HG02981 (cell line): Measurements from ENCODE around the gene TAF13.
A peak's percentile ranks its signal among the peaks of the same experiment; 100 is the strongest.
"Not testable (repeated sequence)": the region's sequence is repeated elsewhere in the genome, so short reads cannot be mapped to it uniquely, and the experiment has no call there.

Source experiments
- ATAC-seq: cut with Tn5 transposase; IDR thresholded peaks from one replicate; pipeline ENCODE4 v1.9.1; 2021; ENCODE audit warnings: mild to moderate bottlenecking, moderate library complexity; ENCODE audit not compliant: unreplicated experiment

The TAF13 gene

DNA sequence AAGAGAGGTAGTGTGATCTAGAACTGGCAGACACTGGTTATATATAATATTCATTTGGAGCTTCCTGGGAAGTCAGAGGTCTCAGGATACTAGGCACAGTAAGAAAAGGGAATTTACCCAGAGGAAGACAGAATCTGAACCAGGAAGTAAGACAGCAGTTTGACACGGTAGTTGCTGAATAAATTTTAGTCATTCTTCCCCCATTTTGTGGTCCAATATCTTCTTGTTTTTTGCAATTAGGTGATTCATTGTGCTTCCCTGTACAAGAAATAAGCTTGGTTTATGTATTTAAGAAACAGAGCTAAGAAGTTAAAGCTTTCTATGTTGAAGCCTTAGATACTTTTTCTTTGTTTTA is 16.0 kb upstream of the TAF13 start:
- no peak for ATAC-seq

DNA sequence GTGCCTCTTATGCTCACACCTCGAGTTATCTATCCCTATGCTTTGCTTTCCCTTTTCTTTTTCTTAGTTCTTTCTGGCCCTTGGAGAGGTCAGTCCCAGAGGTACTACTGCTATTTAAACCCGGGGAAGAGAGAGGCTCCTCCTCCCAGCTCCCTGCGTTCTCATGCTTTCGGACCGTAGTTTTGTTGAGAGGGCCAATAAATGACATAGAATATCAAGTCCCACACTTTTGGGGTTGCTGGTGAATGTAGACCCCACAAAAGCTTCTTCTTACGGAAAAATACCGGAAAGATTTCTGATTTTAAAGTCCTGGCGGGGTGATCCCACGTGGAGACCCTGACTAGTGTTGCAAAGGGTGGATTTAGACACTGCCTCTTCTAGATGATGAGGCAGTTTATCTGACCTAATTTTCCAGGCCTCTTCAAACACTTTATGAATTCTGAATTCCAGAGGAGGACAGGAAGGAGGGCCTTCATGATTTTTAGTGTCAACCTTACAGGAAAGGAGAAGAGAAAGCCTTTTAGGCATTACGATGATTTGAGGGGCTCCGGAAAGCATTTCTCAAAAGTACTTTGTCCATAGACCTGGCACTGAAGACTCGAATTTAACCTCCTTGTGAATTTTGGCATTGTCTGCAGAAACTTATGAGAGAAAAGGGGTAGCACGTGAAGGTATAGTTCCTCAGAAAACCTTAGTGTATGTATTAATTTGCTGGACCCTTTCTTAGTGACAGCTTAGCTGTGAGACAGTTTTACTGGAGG is 15.5 kb upstream of the TAF13 start:
- peak; percentile 36 for ATAC-seq

DNA sequence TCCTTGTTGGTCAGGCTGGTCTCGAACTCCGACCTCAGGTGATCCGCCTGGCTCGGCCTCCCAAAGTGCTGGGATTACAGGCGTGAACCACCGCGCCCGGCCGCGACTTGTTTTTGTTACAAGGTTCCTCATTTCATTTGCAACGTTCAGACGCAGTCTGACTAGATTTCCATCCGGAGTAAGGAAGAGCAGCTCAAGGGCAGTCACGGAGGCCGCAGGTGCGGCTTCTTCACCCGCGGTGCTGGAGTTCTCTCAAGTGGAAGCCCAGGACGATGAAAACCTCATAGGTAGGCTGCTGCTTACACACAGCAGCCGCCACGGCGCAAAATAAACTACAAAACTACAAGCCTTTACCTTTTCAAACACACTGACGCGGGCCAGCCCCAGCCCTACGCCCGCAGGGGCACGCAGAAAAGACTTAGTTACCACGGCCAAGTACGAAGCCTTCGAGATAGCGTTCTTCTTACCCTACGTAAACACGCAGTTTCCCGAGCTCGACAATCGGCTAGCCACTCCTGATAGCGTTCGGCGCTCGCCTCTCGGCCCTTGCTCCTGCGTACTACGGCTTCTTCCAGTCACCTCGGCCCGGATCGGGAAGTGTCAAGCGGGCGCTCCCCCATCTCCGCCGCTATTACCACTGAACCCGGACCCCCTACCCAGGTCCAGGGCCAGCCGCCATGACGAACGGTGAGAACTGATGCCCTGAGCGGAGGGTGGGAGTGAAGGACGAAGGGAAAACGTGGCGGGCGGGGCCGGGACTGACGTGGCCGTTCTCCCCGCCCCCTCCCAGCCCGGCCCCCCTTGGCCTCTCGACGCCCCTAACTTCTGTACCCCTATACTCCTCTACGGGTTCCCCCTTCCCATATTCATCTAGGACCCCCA is 14.6 kb upstream of the TAF13 start, which contains the start of gene TMEM167B:
TSS of gene TMEM167B (plus strand) at position 569 of the 882 bp plus-strand sequence. CDS start at position 678, 109 bp downstream.
- peak; percentile 92 for ATAC-seq

DNA sequence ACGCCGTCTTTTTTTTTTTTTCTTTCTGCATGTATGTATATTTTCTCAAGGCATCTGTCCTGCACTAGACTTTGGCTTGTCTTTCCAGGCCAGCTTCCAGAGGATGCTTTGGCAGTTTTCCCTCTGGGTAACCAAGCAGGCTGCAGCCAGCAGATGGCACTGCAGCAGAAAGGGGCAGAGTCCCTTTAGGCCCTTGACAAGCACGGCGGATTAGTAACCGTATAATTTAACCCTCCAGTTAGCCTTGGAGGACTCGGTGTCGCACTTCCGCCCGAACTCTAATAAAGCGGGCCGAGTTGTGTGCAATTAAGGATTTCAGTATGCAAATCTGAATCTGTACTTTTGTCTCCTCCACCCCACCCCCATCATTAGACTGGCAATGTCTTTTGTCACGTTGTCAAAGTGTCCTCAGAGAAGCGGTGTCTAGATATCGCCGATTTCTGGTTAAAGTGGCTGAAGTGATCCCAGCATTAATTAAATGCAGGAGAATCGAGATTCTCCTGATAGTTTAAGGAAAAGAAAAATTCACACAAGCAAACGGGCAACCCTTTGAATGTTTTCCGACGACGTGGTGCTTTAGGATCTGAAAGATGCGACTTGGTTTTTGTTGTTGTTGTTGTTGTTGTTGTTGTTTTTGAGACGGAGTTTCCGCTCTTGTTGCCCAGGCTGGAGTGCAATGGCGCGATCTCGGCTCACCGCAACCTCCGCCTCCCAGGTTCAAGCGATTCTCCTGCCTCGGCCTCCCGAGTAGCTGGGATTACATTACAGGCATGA is 13.6 kb upstream of the TAF13 start:
- no peak for ATAC-seq

DNA sequence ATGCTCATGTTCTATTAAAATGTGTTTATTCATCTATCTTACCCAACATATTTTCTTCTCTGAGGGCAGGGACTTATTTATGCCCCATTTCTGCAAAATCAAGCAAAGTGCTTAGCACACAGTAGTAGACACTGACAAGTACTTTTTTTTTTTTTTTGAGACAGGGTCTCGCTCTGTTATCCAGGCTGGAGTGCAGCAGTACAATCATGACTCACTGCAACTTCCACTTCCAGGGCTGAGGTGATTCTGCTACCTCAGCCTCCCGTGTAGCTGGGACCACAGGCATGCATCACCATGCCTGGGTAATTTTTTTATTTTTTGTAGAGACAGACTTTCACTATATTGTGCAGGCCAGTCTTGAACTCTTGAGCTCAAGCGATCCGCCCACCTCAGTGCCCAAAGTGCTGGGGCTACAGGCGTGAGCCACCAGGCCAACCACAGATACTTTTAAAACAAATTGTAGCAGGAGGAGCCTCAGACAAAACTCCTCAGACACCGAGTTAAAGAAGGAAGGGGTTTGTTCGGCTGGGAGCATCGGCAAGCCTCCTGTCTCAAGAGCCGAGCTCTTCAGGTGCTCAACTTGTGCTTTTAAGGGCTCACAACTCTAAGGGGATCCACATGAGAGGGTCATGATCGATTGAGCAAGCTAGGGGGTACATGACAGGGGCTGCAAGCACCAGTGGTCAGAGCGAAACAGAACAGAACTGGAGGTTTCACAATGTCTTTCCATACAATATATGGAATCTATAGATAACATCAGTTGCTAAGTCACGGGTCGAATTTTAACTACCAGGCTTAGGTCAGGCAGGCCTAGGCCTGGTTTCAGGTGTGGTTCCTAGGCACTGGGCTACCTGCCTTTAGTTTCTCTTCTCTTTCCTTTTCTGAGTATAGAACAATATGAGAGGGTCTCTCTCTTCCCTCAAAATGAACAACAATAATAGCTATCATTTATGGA is 9.0 kb upstream of the TAF13 start:
- no peak for ATAC-seq

DNA sequence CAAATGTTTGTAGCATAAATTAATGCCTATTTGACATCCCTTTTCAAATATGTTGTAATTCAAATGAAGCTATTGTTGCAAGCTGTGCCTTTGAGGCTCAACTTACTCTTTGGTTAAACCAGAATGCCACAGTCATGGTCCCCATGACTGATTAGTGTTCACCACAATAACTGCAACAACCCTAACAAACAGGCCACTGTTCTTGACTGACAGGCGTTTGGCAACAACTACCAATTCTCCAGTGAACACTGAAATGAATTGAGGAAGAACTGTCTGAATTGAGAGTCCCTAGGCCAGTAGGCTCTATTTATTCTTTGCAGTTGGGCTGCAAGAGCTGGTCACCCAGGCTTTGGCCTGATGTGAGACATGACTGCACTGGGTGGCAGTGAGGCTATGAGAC is 8.1 kb upstream of the TAF13 start:
- ATAC-seq, result no peak

DNA sequence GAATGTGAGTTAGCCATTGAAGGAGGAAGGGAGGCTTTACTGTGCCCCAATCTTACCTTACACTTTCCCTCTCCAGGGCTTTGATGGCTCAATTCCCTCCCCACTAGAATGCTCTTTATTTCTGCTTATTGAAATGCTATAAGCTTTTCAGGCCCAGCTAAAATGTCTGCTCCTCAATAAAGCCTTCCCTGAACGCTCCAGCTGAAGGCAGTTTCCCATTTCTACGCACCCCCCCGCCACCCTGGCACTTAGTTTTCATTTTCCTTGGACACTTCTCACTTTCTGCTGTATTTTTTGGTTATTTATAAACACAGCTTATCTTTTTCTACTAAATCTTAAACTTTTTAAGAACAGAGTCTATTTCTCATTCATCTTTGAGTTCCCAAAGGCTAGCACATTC is 7.7 kb upstream of the TAF13 start:
- no peak for ATAC-seq

DNA sequence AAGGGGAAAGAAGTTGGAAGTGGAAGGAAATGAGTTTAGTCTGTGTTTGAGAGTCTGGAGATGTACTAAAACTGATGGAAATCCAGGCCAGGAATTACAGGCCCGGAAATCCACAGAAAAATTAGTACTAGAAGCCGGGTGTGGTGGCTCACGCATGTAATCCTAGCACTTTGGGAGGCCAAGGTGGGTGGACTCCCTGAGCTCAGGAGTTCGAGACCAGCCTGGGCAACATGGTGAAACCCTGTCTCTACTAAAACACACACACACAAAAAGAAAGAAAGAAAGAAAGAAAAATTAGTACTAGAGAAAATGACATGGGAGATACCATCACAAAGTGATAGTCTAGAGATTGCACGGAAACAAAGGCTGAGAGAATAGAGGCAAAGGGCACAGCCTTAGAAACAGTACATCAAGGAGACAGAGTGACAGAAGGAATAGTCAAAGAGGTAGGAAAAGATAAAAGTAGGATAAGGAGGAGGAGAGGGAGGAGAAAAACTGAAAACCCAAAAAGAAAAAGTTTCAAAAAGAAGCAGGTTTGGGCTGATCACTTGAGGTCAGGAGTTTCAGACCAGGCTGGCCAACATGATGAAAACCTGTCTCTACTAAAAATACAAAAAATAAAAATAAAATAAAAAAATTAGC is 4.8 kb upstream of the TAF13 start:
- no peak for ATAC-seq

DNA sequence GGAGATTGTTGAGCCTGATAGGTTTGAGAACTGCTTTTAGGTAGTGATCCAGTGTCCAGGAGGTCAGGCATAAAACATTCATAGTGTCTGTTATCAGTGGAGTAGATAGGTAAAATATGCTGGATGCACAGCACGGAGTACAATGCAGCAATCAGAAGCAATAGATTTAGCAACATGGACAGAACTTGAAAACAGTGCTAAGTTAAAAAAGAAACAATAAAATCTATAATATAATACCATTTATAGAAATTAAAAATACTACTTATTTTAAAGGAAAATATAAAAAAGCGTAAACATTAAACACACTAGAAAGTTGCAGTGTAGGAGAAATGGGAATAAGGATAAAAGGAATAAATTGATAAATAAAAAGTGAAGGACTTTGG is 3.4 kb upstream of the TAF13 start:
- ATAC-seq, result no peak

DNA sequence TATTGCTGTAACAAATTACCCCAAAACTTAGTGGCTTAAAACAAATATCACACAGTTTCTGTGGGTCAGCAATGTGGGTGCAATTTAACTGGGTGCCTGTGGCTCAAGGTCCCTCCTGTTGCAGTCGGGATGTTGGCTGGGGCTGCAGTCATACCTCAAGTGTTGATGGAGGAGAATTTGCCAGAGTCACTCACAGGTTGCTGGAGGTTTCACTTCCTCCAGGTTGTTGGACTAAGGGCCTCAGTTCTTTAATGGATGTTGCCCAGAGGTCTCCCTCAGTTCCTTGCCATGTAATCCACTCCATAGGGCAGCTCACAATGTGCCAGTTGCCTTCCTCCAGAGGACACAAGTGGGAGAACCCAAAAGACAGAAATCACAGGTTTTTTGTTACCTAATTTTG is 2.5 kb upstream of the TAF13 start:
- no peak for ATAC-seq

DNA sequence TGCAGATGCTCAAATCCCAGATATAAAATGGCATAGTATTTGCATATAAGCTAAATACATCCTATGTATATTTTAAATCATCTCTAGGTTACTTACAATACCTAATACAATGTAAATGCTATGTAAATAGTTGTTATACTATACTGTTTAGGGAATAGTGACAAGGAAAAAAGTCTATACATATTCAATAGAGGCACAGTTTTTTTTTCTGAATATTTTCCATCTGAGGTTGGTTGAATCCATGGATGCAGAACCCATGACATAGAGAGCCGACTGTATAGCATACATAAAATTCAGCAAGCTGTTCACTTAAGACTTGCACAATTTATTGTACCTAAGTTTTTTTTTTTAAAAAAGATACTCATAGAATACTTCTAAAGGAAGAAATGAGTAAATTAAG is 6.5 kb downstream of the TAF13 start:
- ATAC-seq, result no peak

DNA sequence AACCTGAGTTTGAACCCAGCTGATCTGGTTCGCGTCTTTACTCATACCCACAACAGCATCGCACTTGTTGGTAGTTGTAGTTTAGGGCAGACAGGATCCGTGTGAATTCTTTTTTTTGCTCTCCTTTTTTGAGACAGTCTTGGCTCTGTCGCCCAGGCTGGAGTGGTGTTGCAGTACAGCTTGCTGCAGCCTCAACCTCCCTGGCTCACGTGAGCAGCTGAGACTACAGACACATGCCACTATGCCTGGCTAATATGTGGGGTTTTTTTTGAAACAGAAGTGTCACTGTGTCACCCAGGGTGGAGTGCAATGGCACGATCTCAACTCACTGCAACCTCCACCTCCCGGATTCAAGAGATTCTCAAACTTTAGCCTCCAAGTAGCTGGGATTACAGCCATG is 7.9 kb downstream of the TAF13 start:
- no peak for ATAC-seq

DNA sequence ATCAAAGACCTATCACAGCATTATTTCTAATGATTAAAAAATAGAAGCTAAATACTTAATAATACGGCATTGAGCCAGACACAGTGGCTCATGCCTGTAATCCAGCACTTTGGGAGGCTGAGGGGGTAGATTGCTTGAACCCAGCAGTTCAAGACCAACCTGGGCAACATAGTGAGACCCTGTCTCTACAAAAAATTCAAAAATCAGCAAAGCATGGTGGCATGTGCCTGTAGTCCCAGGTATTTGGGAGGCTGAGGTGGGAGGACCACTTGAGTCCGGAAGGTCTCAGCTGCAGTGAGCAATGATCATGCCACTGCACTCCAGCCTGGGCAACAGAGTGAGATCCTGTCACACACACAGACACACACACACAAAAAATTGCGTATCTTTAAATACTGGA is 10.7 kb downstream of the TAF13 start:
- ATAC-seq, result no peak

DNA sequence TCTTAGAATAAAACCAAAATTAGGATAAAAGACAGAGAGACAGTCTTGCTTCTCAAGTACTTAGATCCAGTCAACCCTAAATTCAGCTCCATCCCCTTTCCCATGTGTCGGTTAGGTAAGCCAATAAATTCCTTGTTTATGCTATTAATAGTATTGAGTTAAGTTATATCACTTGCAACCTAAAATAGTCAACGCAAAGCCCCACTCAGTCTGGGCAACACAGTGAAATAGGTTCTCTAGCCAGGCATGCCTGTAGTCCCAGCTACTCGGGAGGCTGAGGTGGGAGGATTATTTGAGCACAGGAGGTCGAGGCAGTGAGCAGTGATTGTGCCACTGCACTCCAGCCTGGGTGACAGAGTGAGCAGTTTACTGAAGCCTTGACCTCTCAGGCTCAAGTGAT is 14.6 kb downstream of the TAF13 start:
- ATAC-seq, result no peak

DNA sequence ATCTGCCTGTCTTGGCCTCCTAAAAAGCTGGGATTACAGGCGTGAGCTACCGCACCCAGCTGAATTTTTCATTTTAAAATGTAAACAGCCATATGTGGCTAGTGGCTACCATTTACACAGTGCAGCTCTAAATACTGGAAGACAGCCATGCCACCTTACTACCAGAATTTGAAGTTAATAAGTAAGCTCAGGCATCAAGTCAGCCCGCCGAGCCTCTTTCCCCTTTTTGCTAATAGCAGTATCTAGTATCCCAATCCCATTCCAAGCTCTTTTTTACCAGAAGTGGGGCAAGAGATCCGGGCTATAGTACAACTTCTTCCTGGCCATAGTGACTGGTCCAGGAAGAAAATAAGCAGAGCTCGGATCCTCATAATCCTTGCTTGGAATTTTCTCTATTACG is 15.1 kb downstream of the TAF13 start:
- no peak for ATAC-seq

DNA sequence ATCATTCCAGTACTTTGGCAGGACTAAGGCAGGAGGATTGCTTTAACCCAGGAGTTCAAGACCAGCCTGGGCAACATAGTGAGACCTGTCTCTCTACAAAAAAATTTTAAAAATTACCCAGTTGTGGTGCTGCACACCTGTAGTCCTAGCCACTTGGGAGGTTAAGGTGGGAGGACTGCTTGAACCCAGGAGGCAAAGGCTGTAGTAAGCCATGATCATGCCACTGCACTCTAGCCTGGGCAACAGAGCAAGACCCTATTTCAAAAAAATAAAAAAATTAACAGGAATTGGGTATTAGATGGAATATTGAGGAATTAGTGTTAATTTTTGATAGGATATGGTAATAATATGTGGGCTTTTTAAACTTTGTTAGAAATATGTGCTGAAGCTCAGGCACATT is 16.8 kb downstream of the TAF13 start:
- no peak for ATAC-seq

DNA sequence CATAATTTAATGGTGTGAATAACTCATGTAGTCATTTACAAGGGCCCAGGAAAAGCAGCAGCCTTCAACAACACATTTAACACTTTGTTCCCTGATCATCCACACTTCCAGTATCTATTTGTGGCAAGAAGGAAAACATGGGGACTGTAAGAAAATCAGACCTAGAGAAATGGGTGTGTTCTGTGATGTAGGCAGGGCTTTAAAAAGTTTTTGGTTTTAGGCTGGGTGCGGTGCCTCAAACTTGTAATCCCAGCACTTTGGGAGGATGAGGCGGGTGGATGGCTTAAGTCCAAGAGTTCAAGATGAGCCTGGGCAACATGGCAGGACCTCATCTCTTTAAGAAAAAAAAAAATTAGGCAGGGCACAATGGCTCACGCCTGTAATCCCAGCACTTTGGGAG is 19.7 kb downstream of the TAF13 start:
- ATAC-seq, result no peak

DNA sequence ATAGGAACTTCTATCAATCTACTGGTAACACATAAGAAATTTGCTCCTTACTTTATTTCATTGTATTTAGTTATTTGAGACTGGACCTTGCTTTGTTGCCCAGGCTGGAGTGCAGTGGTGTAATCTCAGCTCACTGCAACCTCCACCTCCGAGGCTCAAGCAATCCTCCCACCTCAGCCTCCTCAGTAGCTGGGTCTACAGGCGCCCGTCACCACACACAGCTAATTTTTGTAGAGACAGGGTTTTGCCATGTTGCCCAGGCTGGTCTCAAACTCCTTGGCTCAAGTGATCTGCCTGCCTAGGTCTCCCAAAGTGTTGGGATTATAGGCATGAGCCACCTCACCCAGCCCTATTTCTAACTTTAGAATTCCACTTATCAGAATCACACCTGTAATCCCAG is 23.7 kb downstream of the TAF13 start:
- ATAC-seq, result not testable (repeated sequence)

DNA sequence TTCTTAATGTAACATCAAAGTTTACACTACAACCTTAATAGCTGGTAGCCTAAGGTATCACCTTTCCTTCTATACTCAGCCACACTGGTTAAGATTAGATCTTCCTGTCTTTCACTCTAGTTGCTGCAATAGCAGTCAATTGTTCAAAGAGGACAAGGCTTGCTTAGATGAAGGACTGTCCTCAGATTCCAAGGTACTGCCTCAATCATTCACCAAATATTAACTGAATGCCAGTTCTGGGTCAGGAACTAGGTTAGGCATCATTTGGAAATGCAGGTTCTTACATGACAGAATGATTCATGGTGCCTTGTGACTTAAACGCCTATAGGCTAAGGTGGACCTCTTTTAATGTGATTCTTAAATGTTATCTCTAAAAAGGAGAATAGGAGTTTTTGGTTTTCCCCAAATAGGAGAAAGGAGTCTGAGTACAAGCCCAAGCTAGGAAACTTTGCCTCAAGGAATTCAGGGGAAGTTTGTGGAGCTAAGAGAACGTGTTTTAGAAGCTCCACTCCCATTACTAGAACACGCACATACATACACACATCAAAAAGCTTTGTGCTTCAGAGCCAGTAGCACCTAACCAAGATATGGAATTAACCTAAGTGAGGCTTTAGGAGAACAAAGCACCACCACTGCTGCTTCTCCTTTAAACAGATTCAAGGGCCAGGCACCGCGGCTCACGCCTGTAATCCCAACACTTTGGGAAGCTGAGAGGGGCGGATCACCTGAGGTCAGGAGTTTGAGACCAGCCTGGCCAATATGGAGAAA is 25.4 kb downstream of the TAF13 start:
- ATAC-seq, result no peak
